Cerebellar nuclear complex (tissue), 1 donor: ENCODE measurements around the gene ZNF665.
"Not testable (repeated sequence)": the region's sequence is repeated elsewhere in the genome, so short reads cannot be mapped to it uniquely, and the experiment has no call there.

Experiments
- DNase-seq, 2 experiments: peaks; one replicate each; lab custom pipeline; 2025; lab: John Stamatoyannopoulos, UW

Gene ZNF665

DNA sequence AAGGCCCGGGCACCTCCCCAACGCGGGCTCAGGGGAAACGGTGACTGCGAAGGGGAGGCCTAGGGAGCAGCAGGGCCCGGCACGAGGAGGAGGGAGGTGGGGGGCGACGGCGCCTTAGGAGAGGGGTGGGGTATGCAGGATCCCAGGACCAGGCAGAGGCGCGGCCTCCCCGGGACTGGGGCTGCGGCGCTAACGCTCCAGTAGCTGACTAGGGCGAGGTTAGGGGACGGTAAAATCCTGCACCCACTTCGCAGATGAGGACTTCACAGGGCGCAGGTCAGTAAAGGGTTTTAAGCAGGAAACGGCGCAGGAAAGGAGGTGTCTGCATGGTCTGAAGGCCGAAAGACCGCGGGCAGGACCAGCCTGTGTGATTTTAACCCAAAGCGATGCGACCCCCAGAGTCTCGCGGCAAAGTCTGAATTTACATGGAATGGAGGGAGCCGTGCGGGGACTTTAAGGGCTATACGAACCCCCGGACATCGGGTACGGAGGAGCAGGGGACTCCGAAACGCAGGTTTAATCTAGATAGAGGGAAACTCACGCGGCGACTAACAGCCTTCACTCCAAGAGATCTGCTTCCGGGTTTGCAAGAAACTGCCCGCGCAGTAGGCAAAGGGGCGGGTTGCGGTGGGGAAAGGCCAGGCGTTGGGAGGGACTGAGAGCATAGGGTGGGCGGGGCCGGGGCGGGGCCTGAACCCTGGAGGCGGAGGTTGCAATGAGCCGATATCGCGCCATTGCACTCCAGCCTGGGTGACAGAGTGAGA, at the start of gene ZNF665:
Gene ZNF665, minus strand, starts transcription at position 588 of the 764 bp plus-strand sequence. CDS start 10,460 bp downstream, outside the sequence.
- peak in 1 of 2 experiments; percentile 66 for DNase-seq

DNA sequence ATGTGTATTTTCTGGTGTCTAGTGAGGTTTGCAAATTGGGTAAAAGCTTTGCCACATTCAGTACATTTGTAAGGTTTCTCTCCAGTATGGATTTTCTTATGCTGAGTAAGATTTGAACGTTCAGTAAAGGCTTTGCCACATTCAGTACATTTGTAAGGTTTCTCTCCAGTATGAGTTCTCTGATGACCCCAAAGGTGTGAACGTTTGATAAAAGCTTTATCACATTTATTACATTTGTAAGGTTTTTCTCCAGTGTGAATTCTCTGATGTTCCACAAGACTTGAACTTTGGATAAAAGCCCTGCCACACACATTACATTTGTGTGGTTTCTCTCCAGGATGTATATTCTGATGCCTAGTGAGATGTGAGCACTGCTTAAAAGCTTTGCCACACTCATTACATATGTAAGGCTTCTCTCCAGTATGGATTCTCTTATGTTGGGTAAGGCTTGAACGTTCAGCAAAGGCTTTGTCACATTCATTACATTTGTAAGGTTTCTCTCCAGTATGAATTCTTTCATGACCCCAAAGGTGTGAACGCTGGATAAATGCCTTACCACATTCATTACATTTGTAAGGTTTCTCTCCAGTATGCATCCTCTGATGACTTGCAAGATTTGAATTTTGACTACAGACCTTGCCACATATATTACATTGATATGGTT, 44.1 kb upstream of the ZNF665 start:
- no peak for DNase-seq

GRCh38 chr19:53224606-53225005, 31.4 kb upstream of the ZNF665 start:
- no peak for DNase-seq

DNA sequence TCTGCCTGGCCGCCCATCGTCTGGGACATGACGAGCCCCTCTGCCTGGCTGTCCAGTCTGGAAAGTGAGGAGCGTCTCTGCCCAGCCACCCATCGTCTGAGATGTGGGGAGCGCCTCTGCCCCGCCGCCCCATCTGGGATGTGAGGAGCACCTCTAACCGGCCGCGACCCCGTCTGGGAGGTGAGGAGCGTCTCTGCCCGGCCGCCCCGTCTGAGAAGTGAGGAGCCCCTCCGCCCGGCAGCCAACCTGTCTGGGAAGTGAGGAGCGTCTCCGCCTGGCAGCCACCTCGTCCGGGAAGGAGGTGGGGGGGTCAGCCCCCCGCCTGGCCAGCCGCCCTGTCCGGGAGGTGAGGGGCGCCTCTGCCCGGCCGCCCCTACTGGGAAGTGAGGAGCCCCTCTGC, 29.6 kb upstream of the ZNF665 start:
- not testable (repeated sequence) for DNase-seq

DNA sequence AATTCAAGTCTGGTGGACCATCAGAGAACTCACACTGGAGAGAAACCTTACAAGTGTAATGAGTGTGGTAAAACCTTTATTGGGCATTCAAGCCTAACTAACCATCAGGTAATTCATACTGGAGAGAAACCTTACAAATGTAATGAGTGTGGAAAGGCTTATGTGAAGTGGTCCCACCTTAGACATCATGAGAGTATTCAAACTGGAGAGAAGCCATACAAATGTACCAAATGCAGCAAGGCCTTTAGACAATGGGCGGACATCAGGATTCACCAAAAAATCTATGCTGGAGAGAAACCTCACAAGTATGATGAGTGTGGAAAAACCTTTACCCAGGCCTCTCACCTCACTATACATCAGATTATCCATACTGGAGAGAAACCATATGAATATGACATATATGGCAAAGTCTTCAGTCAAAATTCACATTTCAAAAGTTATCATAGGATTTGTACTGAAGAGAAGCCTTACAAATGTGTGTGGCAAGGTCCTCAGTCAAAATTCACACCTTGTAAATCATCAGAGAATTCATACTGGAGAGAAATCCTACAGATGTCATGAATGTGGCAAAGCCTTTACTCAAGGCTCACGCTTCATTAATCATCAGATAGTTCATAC, 19.7 kb upstream of the ZNF665 start:
- no peak for DNase-seq

GRCh38 chr19:53211554-53211953, 18.4 kb upstream of the ZNF665 start:
- not testable (repeated sequence) for DNase-seq

DNA sequence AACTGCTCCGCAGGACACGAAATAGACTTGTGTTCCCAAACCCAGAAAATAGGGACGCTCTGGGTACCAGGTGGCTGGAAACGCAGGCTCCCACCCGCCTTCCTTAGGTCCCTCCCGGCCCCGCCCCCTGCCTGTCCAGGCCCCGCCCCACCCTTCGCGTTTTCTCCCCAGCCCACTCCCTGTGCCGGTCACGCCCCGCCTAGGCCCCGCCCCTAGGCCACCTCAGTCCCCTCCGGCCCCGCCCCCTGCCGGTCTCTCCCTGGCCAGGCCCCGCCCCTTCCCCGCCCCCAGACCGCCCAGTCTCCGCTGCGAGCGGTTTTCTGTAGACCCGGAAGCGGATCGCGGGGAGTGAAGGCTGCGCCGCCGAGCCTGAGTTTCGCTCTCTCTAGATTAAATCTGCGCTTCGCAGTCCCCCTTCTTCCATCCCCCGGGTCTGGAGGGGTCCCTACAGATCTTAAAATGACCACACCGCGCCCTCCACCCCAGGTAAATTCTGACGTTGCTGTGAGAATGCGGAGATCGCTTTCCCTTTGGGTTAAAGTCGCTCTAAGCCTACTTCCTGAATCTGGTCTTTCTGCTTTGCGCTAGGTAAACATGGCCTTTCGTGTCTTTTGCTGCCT, 3.7 kb upstream of the ZNF665 start:
- DNase-seq = peak; percentile 58 to 74

DNA sequence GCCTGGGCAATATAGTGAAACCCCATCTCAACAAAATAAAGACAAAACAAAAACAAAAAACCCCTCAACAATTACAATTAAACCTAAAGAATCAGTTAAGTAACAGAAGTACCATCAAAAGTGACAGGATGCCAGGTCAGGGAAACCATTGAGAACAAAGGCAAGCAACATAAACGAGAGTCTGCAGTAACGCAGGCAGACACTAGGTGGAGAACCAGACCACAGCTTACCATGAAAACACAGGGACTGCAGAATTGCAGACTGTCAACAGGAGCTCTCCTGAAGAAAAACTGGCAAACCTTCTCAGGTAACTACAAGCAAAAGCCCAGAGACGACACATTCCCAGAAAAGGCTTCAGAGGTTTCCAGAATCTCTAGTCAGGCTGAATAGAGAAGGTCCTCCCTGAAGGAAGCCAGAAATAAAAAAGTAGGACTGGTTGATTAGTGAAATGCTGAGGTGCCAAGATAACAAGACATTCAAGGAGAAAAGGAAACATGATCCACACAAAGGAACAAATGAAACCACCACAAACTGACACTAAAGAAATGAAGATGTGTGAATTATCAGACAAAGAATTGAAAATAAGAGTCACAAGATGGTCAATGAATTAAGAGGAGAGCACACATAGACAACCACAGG, 2.2 kb upstream of the ZNF665 start:
- DNase-seq = peak; percentile 41 to 75

DNA sequence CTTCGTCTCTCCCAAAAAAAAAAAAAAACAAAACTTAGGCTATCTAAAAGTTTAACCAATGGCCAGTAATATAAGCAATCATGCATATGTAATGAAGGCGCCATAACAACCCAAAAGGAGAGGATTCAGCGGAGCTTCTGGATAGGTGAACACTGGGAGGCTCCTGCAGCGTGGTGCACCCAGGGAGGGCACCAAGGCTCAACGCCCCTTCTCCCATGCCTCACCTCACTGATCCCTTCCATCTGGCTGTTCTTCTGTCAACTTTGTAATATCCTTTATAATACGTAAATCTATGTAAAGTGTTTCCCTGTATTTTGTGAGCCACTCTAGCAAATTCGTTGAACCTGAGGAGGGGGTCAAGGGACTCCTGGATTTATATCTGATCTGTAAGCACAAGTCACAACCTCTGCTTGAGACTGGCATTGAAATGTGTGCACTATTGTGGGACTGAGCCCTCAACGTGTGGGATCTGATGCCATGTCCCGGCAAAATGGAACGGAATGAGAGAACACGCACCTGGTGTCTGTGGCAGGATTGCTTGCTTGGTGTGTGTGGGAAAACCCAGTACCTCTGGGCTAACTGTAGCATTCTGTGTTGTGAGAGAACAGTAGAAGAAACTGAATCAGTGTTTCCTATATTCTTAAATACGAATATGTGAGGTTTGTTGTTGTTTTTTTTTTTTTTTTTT, 521 bp upstream of the ZNF665 start:
- no peak for DNase-seq

GRCh38 chr19:53190253-53190652, 2.9 kb downstream of the ZNF665 start:
- no peak for DNase-seq

- not testable (repeated sequence) for DNase-seq
Measured at GRCh38 chr19:53189691-53190198, 3.4 kb downstream of the ZNF665 start.

DNA sequence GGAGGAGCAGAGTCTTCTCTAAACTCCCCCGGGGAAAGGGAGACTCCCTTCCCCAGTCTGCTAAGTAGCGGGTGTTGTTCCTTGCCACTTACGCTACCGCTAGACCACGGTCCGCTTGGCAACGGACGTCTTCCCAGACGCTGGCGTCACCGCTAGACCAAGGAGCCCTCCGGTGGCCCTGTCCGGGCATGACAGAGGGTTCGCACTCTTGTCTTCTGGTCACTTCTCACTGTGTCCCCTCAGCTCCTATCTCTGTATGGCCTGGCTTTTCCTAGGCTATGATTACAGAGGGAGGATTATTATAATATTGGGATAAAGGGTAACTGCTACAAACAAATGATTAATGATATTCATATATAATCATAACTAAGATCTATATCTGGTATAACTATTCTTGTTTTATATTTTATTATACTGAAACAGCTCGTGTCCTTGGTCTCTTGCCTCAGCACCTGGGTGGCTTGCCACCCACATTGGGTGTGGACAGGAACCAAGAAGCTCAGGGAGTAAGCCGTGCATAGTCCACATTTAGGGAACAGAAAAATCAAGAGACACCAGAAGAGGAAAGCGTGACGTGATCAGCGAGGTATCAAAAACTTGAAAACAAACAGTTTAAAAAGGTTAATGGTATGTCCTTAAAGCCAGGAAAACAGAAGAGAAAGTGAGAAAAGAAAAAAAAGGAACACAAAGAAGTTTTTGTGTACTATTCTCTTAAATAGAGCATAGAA, 7.8 kb downstream of the ZNF665 start:
- DNase-seq = not testable (repeated sequence)

DNA sequence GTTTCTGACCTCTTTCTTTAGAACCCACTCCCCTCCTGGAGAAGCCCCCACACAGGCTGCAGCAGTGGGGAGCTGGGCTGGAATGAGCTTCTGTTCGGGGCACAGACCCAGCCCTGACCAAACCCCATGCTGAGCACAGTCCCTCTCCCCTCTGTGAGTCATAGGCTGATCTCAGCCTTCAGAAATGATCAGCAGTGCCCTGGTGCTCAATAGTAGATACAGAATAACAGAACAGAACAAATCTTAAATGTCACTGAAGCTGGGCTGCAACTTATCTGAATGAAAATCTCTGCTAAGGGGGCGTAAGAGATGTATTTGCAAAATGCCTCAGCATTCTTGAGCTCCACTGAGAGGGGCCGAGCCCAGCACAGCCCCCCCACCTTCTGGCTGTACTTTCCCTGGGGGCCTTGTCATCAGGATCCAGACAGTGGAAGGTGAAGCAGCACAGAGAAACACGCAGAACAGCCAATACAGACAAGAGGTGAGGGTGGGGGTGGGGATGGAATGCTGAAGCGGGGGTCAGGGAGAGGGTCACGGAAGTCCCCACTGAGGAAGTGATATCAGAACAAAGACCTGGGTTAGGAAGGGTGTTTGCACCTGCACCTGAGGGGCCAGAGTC, 9.9 kb downstream of the ZNF665 start:
- DNase-seq = no peak

GRCh38 chr19:53182202-53182601, 11.0 kb downstream of the ZNF665 start:
- DNase-seq = no peak

DNA sequence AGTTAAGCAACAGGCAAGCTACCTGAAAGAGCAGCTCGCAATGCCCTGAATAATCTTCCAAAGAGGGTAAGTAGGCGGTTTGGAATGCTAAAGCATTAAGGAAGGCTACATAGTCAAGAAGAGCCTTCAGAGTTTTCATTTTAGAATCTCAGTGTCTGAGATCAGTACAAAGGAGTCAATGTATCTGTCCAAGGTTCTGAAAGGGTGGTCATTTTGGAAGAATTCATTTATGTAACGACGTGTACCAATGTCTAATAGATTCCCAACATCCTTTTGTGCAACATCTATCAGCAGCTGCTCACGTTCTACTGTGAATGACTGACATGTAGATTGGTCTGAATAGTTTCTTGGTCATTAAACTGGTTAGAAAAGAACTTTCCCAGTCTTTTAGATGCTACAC, 15.2 kb downstream of the ZNF665 start:
- no peak for DNase-seq

DNA sequence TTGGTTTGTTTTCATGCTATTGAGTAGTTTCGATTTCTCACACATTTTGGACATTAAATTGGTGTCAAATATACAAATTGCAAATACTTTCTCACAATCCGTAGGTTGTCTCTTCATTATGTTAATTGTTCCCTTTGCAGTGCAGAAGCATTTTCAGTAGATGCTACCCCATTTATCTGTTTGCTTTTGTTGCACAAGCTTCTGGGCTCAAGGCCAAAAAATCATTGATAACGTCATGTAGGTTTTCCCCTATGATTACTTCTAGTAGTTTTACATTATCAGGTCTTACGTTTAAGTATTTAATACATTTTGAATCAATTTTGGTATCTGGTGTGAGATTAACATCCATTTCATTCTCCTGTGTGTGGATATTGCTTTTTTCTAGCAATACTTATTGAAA, 20.3 kb downstream of the ZNF665 start:
- no peak for DNase-seq

DNA sequence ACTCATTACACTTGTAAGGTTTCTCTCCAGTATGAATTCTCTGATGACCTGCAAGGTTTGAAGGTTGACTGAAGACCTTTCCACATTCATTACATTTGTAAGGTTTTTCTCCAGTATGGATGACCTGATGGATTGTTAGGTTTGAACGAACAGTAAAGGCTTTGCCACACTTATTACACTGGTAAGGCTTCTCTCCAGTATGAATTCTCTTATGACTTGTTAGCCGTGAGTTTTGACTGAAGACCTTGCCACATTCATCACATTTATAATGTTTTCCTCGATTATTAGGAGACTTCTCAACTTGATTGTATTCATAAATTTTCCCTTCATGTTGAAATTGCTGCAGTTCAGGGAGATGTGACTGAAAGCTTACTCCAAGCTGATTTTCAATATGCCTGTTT, 27.5 kb downstream of the ZNF665 start:
- DNase-seq = no peak

DNA sequence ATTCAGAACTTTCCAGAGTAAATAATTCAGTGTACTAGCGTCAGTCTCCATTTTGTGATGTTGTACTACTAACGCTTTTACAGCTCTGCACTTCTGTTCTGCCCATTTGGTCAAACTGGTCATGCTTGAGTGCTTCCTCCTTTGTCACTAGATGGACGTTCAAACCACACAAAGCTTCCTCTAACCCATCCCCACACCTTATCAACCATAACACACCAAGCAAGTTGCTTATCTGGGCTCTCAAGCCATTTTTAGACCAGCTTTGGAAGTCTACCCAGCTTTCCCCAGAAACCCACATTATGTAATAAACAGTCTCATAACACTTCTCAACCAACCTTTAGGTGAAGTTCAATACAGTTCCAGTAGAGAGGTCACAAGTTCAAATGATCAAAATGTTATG, 32.0 kb downstream of the ZNF665 start:
- DNase-seq = no peak

GRCh38 chr19:53160350-53160749, 32.8 kb downstream of the ZNF665 start:
- DNase-seq = no peak

DNA sequence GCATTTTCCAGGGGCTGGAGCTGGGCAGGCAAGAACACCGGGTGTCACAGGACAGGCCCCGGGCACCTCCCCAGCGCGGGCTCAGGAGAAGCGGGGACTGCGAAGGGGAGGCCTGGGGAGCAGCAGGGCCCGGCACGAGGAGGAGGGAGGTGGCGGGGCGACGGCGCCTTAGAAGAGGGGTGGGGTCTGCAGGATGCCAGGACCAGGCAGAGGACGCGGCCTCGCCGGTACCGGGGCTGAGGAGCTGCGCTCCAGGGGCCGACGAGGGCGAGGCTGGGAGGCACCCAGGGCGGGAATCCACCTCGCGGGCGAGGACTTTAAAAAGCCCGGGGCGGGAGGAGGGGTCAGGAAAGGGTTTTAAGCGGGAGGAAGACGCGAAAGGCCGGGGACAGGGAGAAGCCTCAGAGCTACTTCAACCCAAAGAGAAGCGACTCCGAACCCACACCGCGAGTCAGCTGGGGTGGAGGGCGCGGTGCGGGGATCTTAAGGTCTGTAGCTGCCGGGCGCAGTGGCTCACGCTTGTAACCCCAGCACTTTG, 35.0 kb downstream of the ZNF665 start:
- no peak for DNase-seq
